ENCODE data around the gene CABCOCO1. TPM values are rescaled to one million over a fixed set of nuclear protein-coding genes. Genes with fewer than 3 reads are reported as not detected.

CABCOCO1 gene
- total RNA-seq (2016; rRNA removed; fragmentation: Illumina TruSeq; extraction: Trizol) (not detected in 2 replicates), polyA plus RNA-seq (2011; rRNA removed) (not detected in 2 replicates), polyA minus RNA-seq (2011; rRNA and poly(A)+ RNA removed; ENCODE audit: low replicate concordance) (not detected in 2 replicates), Bru-seq, nascent RNA (not detected), BruChase-seq, experiment 1, labeled RNA remaining after a 6-hour chase (not detected), BruChase-seq, experiment 2, labeled RNA remaining after a 2-hour chase (percentile 3 among the genes with signal in this experiment)
- total RNA-seq (2016; cell fraction: cytosol; rRNA removed; fragmentation: Illumina TruSeq; extraction: Trizol; ENCODE audit: low read depth), result not detected in 2 replicates
- total RNA-seq (2016; cell fraction: insoluble cytoplasmic fraction; rRNA removed; fragmentation: Illumina TruSeq; extraction: Trizol), result not detected in 2 replicates
- not detected in 2 replicates for total RNA-seq (2016; cell fraction: membrane; rRNA removed; fragmentation: Illumina TruSeq; extraction: Trizol)
- not detected in 2 replicates for total RNA-seq (2016; cell fraction: nucleus; rRNA removed; fragmentation: Illumina TruSeq; extraction: Trizol)
- polyA plus RNA-seq (2011; cell fraction: cytosol; rRNA removed), result not detected in 2 replicates
- not detected in 2 replicates for polyA plus RNA-seq (2011; cell fraction: nucleus; rRNA removed)
- not detected in 2 replicates for polyA plus RNA-seq (2012)
- not detected in 2 replicates for polyA plus RNA-seq (2016; cell fraction: cytosol; fragmentation: Illumina TruSeq; extraction: Trizol; ENCODE audit: low read depth)
- not detected in 2 replicates for polyA plus RNA-seq (2016; cell fraction: insoluble cytoplasmic fraction; fragmentation: Illumina TruSeq; extraction: Trizol; ENCODE audit: low read depth)
- not detected in 2 replicates for polyA plus RNA-seq (2016; cell fraction: membrane; fragmentation: Illumina TruSeq; extraction: Trizol; ENCODE audit: low read depth)
- not detected in 2 replicates for polyA plus RNA-seq (2016; cell fraction: nucleus; fragmentation: Illumina TruSeq; extraction: Trizol; ENCODE audit: insufficient read depth, low read depth)
- not detected in 2 replicates for polyA minus RNA-seq (2011; cell fraction: cytosol; rRNA and poly(A)+ RNA removed)
- not detected in 2 replicates for polyA minus RNA-seq (2011; cell fraction: nucleus; rRNA and poly(A)+ RNA removed)
- long read RNA-seq, experiment 1, result 0 reads
- long read RNA-seq, experiment 2, result 0 reads

GRCh38 chr10:61662794-61663259, at the start of gene CABCOCO1:
Gene CABCOCO1, plus strand, starts transcription at chr10:61662929. Its CDS starts 44 bp downstream, at chr10:61662973.
- H3K4me1 ChIP-seq (ENCODE audit: insufficient read depth, low read length), result no peaks in the 10 kb centered on the region
- no peaks in the 10 kb centered on the region for H3K79me2 ChIP-seq (ENCODE audit: insufficient read depth, low read length)
- 28% methylated on average over 47 of the region's 51 CpGs for WGBS (ENCODE audit: low lambda C conversion rate)
- intact Hi-C loops (cut with micrococcal nuclease; ENCODE audit: unreplicated experiment), result no loop called here
- CTCF ChIA-PET (ENCODE audit: low intra/inter-chr PET ratio, low total read pairs), result no interaction called here
- H3K4me2 ChIP-seq (ENCODE audit: low read depth, low read length), result peak within 1 kb of the TSS; percentile 27; the same call in 1 of the 2 replicates
- no TSS peak for BruUV-seq (replicated peaks)
- H3K27me3 ChIP-seq (ENCODE audit: control insufficient read depth in 1 of 2, insufficient read depth in 2 of 2, low read length in 2 of 2), result 0 out of 5 replicates have a peak, but pooled peaks cover 0 to 2% of the 10 kb centered on the region in 2 experiments
- H3K4me3 ChIP-seq (replicated peaks in 1 of 3; ENCODE audit: insufficient read depth in 1 of 3, low read depth in 2 of 3, low read length in 3 of 3), result peak within 1 kb of the TSS in 1 of 3 experiments; percentile 10; a peak in 1 of 6 replicates
- FAIRE-seq (no peak), ATAC-seq (peak; percentile 80), DNase-seq (ENCODE audit: low spot score) (no peak)
- H3K27ac ChIP-seq (ENCODE audit: extremely low read length, insufficient read depth, low read length), result no peak within 1 kb of the TSS
- H3K9me3 ChIP-seq (ENCODE audit: low read length), result no peaks in the 10 kb centered on the region
- in situ Hi-C loops (cut with HindIII; ENCODE audit: extremely low pct_ligation_motif_present, low pct_unique_long_range_greater_than_20kb), result no loop called here
- POLR2A ChIA-PET, result no interaction called here
- no peak within 1 kb of the TSS for H3K9ac ChIP-seq (ENCODE audit: insufficient read depth, low read depth, low read length)
- H4K20me1 ChIP-seq (ENCODE audit: insufficient read depth, low read length), result no peaks in the 10 kb centered on the region
- no peak within 1 kb of the TSS for H2AFZ ChIP-seq (ENCODE audit: low read length)
- H3K36me3 ChIP-seq (replicated peaks in 1 of 2; ENCODE audit: control insufficient read depth in 1 of 2, insufficient read depth in 2 of 2, low read length in 2 of 2), result no peaks in the 10 kb centered on the region
- TF ChIP-seq NFKB2 (CRISPR knock-in tag; IDR thresholded peaks at IDR 0.05; ENCODE audit: borderline replicate concordance) (no peak), BCL6 (CRISPR knock-in tag; IDR thresholded peaks at IDR 0.05) (no peak), RFX3 (CRISPR knock-in tag; IDR thresholded peaks at IDR 0.05) (peak; percentile 49; the same call in 1 of the 2 replicates), YY1 (IDR thresholded peaks at IDR 0.05; ENCODE audit: insufficient read depth, insufficient replicate concordance, low read depth, low read length) (no peak), GABPB1 (CRISPR knock-in tag; IDR thresholded peaks at IDR 0.05) (peak; percentile 14; the same call in 1 of the 2 replicates), CBX1 (IDR thresholded peaks at IDR 0.05; ENCODE audit: low read depth) (no peak), RFX1 (IDR thresholded peaks at IDR 0.05) (peak; percentile 22; the same call in 1 of the 2 replicates)
- TF ChIP-seq, protein P1, sequence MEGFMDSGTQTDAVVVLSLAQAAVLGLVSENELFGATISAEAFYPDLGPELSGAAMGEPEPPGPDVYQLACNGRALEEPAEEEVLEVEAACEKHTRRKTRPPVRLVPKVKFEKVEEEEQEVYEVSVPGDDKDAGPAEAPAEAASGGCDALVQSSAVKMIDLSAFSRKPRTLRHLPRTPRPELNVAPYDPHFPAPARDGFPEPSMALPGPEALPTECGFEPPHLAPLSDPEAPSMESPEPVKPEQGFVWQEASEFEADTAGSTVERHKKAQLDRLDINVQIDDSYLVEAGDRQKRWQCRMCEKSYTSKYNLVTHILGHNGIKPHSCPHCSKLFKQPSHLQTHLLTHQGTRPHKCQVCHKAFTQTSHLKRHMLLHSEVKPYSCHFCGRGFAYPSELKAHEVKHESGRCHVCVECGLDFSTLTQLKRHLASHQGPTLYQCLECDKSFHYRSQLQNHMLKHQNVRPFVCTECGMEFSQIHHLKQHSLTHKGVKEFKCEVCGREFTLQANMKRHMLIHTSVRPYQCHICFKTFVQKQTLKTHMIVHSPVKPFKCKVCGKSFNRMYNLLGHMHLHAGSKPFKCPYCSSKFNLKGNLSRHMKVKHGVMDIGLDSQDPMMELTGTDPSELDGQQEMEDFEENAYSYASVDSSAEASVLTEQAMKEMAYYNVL (CRISPR knock-in tag; IDR thresholded peaks at IDR 0.05; ENCODE audit: borderline replicate concordance), result no peak
- TF ChIP-seq, protein P2, sequence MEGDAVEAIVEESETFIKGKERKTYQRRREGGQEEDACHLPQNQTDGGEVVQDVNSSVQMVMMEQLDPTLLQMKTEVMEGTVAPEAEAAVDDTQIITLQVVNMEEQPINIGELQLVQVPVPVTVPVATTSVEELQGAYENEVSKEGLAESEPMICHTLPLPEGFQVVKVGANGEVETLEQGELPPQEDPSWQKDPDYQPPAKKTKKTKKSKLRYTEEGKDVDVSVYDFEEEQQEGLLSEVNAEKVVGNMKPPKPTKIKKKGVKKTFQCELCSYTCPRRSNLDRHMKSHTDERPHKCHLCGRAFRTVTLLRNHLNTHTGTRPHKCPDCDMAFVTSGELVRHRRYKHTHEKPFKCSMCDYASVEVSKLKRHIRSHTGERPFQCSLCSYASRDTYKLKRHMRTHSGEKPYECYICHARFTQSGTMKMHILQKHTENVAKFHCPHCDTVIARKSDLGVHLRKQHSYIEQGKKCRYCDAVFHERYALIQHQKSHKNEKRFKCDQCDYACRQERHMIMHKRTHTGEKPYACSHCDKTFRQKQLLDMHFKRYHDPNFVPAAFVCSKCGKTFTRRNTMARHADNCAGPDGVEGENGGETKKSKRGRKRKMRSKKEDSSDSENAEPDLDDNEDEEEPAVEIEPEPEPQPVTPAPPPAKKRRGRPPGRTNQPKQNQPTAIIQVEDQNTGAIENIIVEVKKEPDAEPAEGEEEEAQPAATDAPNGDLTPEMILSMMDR (CRISPR knock-in tag; IDR thresholded peaks at IDR 0.05), result 0 out of 2 replicates have a peak, but pooled peaks have one; percentile 15
- TF ChIP-seq, protein P3, sequence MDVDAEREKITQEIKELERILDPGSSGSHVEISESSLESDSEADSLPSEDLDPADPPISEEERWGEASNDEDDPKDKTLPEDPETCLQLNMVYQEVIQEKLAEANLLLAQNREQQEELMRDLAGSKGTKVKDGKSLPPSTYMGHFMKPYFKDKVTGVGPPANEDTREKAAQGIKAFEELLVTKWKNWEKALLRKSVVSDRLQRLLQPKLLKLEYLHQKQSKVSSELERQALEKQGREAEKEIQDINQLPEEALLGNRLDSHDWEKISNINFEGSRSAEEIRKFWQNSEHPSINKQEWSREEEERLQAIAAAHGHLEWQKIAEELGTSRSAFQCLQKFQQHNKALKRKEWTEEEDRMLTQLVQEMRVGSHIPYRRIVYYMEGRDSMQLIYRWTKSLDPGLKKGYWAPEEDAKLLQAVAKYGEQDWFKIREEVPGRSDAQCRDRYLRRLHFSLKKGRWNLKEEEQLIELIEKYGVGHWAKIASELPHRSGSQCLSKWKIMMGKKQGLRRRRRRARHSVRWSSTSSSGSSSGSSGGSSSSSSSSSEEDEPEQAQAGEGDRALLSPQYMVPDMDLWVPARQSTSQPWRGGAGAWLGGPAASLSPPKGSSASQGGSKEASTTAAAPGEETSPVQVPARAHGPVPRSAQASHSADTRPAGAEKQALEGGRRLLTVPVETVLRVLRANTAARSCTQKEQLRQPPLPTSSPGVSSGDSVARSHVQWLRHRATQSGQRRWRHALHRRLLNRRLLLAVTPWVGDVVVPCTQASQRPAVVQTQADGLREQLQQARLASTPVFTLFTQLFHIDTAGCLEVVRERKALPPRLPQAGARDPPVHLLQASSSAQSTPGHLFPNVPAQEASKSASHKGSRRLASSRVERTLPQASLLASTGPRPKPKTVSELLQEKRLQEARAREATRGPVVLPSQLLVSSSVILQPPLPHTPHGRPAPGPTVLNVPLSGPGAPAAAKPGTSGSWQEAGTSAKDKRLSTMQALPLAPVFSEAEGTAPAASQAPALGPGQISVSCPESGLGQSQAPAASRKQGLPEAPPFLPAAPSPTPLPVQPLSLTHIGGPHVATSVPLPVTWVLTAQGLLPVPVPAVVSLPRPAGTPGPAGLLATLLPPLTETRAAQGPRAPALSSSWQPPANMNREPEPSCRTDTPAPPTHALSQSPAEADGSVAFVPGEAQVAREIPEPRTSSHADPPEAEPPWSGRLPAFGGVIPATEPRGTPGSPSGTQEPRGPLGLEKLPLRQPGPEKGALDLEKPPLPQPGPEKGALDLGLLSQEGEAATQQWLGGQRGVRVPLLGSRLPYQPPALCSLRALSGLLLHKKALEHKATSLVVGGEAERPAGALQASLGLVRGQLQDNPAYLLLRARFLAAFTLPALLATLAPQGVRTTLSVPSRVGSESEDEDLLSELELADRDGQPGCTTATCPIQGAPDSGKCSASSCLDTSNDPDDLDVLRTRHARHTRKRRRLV (CRISPR knock-in tag; IDR thresholded peaks at IDR 0.05), result no peak

Data from HepG2 (cell line).